PC-9 (cell line): ENCODE measurements around the gene ZDHHC8.

Experiments used
- CTCF ChIP-seq: fragments of 200-600 bp; sonication (generic); conservative IDR thresholded peaks from 2 replicates; pipeline ENCODE4 v1.6.1; 2017; ENCODE audit warnings: mixed run types, antibody characterized with exemption, mild to moderate bottlenecking, moderate library complexity
- EZH2 ChIP-seq: fragments of 200-600 bp; sonication (generic); IDR thresholded peaks from 2 replicates; pipeline ENCODE4 v1.8.0; 2017; ENCODE audit warnings: antibody characterized with exemption, low read depth

- TF ChIP-seq CTCF (no peak), EZH2 (no peak)
Measured at GRCh38 chr22:20148414-20148813, 16.8 kb downstream of the ZDHHC8 start.
